Stimulated activated CD4-positive, alpha-beta T cell treated with anti-CD3 and anti-CD28 coated beads, Interleukin-1b, Interleukin-23, amount 100 ng/mL, for 1 hour (primary cell): ENCODE results near the gene RIMS4.

ENCODE experiments used
- DNase-seq, 2 donors: peaks; one replicate each; pipeline ENCODE4 v3.0.0-alpha.2; 2020; ENCODE audit warnings: low read depth in 2 of 2

Gene RIMS4

GRCh38 chr20:44720997-44721784 is 89.2 kb downstream of the RIMS4 start:
- DNase-seq, result no peak

GRCh38 chr20:44720621-44720996 is 89.7 kb downstream of the RIMS4 start:
- DNase-seq, result no peak

GRCh38 chr20:44719841-44720240 is 90.5 kb downstream of the RIMS4 start:
- no peak for DNase-seq

- no peak for DNase-seq
These were observed 92.4 kb downstream of the RIMS4 start for GRCh38 chr20:44717986-44718385.

GRCh38 chr20:44716309-44717106 is 93.8 kb downstream of the RIMS4 start:
- DNase-seq, result no peak

- DNase-seq, result no peak
These were observed 94.6 kb downstream of the RIMS4 start for GRCh38 chr20:44715499-44716308.

GRCh38 chr20:44714701-44715498 is 95.4 kb downstream of the RIMS4 start, which contains the start of gene CCN5:
Gene CCN5, plus strand, starts transcription at chr20:44715369. Its CDS starts 22 bp downstream, at chr20:44715391.
- DNase-seq, result no peak

- no peak for DNase-seq
These were observed 96.1 kb downstream of the RIMS4 start for GRCh38 chr20:44714102-44714700.

- DNase-seq, result no peak
These were observed 99.1 kb downstream of the RIMS4 start for GRCh38 chr20:44711237-44711636.

- DNase-seq, result no peak
These were observed 100.5 kb downstream of the RIMS4 start for GRCh38 chr20:44709797-44710196.

- no peak for DNase-seq
These were observed 101.0 kb downstream of the RIMS4 start for GRCh38 chr20:44709380-44709779.

GRCh38 chr20:44707018-44707579 is 103.2 kb downstream of the RIMS4 start:
- DNase-seq, result no peak

- no peak for DNase-seq
These were observed 103.9 kb downstream of the RIMS4 start for GRCh38 chr20:44706301-44707017.

- DNase-seq, result no peak
These were observed 104.8 kb downstream of the RIMS4 start for GRCh38 chr20:44705364-44706094.

- DNase-seq, result no peak
These were observed 105.8 kb downstream of the RIMS4 start for GRCh38 chr20:44704551-44704971.

GRCh38 chr20:44703956-44704488 is 106.3 kb downstream of the RIMS4 start:
- no peak for DNase-seq

- no peak for DNase-seq
These were observed 107.0 kb downstream of the RIMS4 start for GRCh38 chr20:44703183-44703925.

- DNase-seq, result no peak
These were observed 107.6 kb downstream of the RIMS4 start for GRCh38 chr20:44702776-44703175.
